MCF 10A (cell line): ENCODE data around the gene QSOX2. TPM values are rescaled to one million over a fixed set of nuclear protein-coding genes. Genes with fewer than 3 reads are reported as not detected.

Experiments used
- BruUV-seq: library from RNA; stranded (reverse); fragments of 400-500 nt; replicated peaks from 2 replicates; lab custom pipeline; 2021; lab: Mats Ljungman, UMichigan
- CTCF ChIA-PET: fragments of 300-600 bp; sonication (Branson Sonifier 250); formaldehyde crosslinking; extraction: SDS; loops from one replicate; lab custom pipeline; 2021; ENCODE audit warnings: antibody characterized with exemption, inconsistent platforms; lab: Yijun Ruan, JAX
- POLR2A ChIA-PET: fragments of 300-600, 350-650 bp; sonication (Branson Sonifier 250); formaldehyde crosslinking; extraction: SDS; loops from one replicate; lab custom pipeline; 2020; ENCODE audit warnings: antibody characterized with exemption, inconsistent platforms; lab: Yijun Ruan, JAX
- DNase-seq: peaks from one replicate; pipeline ENCODE4 v3.0.0-alpha.2; 2018; ENCODE audit not compliant: unreplicated experiment
- H3K27ac Mint-ChIP-seq: one replicate; pipeline ENCODE4 v1.8.0; 2022; ENCODE audit warnings: mild to moderate bottlenecking, low read depth, mixed read lengths; ENCODE audit not compliant: unreplicated experiment
- H3K27me3 Mint-ChIP-seq: one replicate; pipeline ENCODE4 v1.8.0; 2022; ENCODE audit warnings: mixed read lengths; ENCODE audit not compliant: insufficient read depth, unreplicated experiment
- H3K36me3 Mint-ChIP-seq: one replicate; pipeline ENCODE4 v1.8.0; 2022; ENCODE audit warnings: mild to moderate bottlenecking, moderate library complexity, mixed read lengths; ENCODE audit not compliant: insufficient read depth, unreplicated experiment
- H3K4me1 Mint-ChIP-seq: one replicate; pipeline ENCODE4 v1.8.0; 2022; ENCODE audit warnings: mixed read lengths; ENCODE audit not compliant: insufficient read depth, unreplicated experiment
- H3K4me3 Mint-ChIP-seq: one replicate; pipeline ENCODE4 v1.8.0; 2022; ENCODE audit warnings: mild to moderate bottlenecking, moderate library complexity, mixed read lengths; ENCODE audit not compliant: unreplicated experiment
- H3K9me3 Mint-ChIP-seq: one replicate; pipeline ENCODE4 v1.8.0; 2022; ENCODE audit warnings: mixed read lengths; ENCODE audit not compliant: unreplicated experiment
- CTCF ChIP-seq: fragments of 200-600 bp; IDR thresholded peaks from one replicate; pipeline ENCODE4 v1.8.0; 2022; ENCODE audit warnings: antibody characterized with exemption, mild to moderate bottlenecking; ENCODE audit not compliant: unreplicated experiment
- intact Hi-C: fragments of 100-400 bp; cut with micrococcal nuclease; formaldehyde crosslinking; loops from 2 replicates; pipeline ENCODE4 v1.14.1; 2022
- total RNA-seq: library from RNA; stranded (reverse); gene quantifications from 2 replicates; pipeline ENCODE4 v1.2.3, GENCODE V29; 2022

Gene QSOX2
- total RNA-seq, 1 experiment from 2014 or later = 27.7 TPM

GRCh38 chr9:136281421-136282271 lies 36.0 kb upstream of the QSOX2 start:
- TF ChIP-seq CTCF = no peak
- ChIA-PET CTCF (interaction anchor here (0.5 to 2.4 kb wide), 6 partner anchors 15 to 111 kb away, joined by 3 to 7 read pairs (median 3); no protein-coding TSS in a partner anchor), POLR2A (no interaction called here)
- Mint-ChIP-seq H3K4me3 (no peak overlapping the region), H3K27ac (no peak overlapping the region), H3K4me1 (no peaks in the 10 kb centered on the region), H3K9me3 (no peaks in the 10 kb centered on the region), H3K27me3 (peaks cover 4% of the 10 kb centered on the region), H3K36me3 (no peaks in the 10 kb centered on the region)
- intact Hi-C loops = loop anchor here (2.0 to 10.0 kb wide), 3 partner anchors 53 to 679 kb away; no protein-coding TSS in a partner anchor
- DNase-seq = no peak
- BruUV-seq = no TSS peak

- no peak overlapping the region for H3K4me3 Mint-ChIP-seq
- ChIA-PET POLR2A (no interaction called here), CTCF (interaction anchor here (0.6 to 0.9 kb wide), 2 partner anchors 20 to 109 kb away, joined by 3 to 4 read pairs; no protein-coding TSS in a partner anchor)
- H3K36me3 Mint-ChIP-seq = no peaks in the 10 kb centered on the region
- H3K27ac Mint-ChIP-seq = no peak overlapping the region
- no peaks in the 10 kb centered on the region for H3K9me3 Mint-ChIP-seq
- H3K27me3 Mint-ChIP-seq = peaks cover 7% of the 10 kb centered on the region
- no peak for DNase-seq
- intact Hi-C loops = loop anchor here (5.0 to 10.0 kb wide), 2 partner anchors 136 to 678 kb away; no protein-coding TSS in a partner anchor
- H3K4me1 Mint-ChIP-seq = no peaks in the 10 kb centered on the region
- no peak for TF ChIP-seq CTCF
- no TSS peak for BruUV-seq
Measured at GRCh38 chr9:136280535-136281315, 35.1 kb upstream of the QSOX2 start.

GRCh38 chr9:136279471-136279870 lies 33.9 kb upstream of the QSOX2 start:
- H3K36me3 Mint-ChIP-seq = no peaks in the 10 kb centered on the region
- ChIA-PET POLR2A (interaction anchor here (1.2 kb wide), 1 partner anchor 8 kb away, joined by 3 read pairs; no protein-coding TSS in a partner anchor), CTCF (interaction anchor here (0.6 kb wide), 1 partner anchor 387 kb away, joined by 3 read pairs; no protein-coding TSS in a partner anchor)
- no peaks in the 10 kb centered on the region for H3K9me3 Mint-ChIP-seq
- H3K4me3 Mint-ChIP-seq = no peak overlapping the region
- no TSS peak for BruUV-seq
- DNase-seq = no peak
- H3K27me3 Mint-ChIP-seq = peaks cover 17% of the 10 kb centered on the region
- no peak for TF ChIP-seq CTCF
- no peaks in the 10 kb centered on the region for H3K4me1 Mint-ChIP-seq
- intact Hi-C loops = no loop called here
- H3K27ac Mint-ChIP-seq = no peak overlapping the region
